Uterus (tissue), 4 donors: ENCODE data around the gene ALOX15. TPM values are rescaled to one million over a fixed set of nuclear protein-coding genes. Genes with fewer than 3 reads are reported as not detected.
A peak's percentile ranks its signal among the peaks of the same experiment; 100 is the strongest.
"Not testable (repeated sequence)": the region's sequence is repeated elsewhere in the genome, so short reads cannot be mapped to it uniquely, and the experiment has no call there.

Experiments used
- DNase-seq, 2 donors: peaks; one replicate each; pipeline ENCODE4 v3.0.0-alpha.2; 2019 to 2020
- H3K27ac ChIP-seq, 2 donors: fragments of 200-600 bp; sonication (generic); 1 replicate in 1 of 2; 2 replicates in 1 of 2; pipeline ENCODE4 v1.5.1; 2016 to 2018
- H3K27me3 ChIP-seq, 2 donors: fragments of 200-600 bp; sonication (generic); one replicate each; pipeline ENCODE4 v1.5.1; 2018 to 2019; ENCODE audit warnings: control low read depth in 1 of 2
- H3K36me3 ChIP-seq, 2 donors: fragments of 200-600 bp; sonication (generic); one replicate each; pipeline ENCODE4 v1.5.1; 2019; ENCODE audit warnings: control low read depth in 1 of 2
- H3K4me1 ChIP-seq, 2 donors: fragments of 200-600 bp; sonication (generic); one replicate each; pipeline ENCODE4 v1.5.1; 2018 to 2019; ENCODE audit warnings: control low read depth in 1 of 2
- H3K4me3 ChIP-seq, 2 donors: fragments of 200-600 bp; sonication (generic); 1 replicate in 1 of 2; 2 replicates in 1 of 2; pipeline ENCODE4 v1.5.1; 2018 to 2019; ENCODE audit warnings: mild to moderate bottlenecking in 1 of 2
- H3K9me3 ChIP-seq, 2 donors: fragments of 200-600 bp; sonication (generic); one replicate each; pipeline ENCODE4 v1.5.1; 2019; ENCODE audit warnings: control low read depth in 1 of 2
- POLR2A ChIP-seq, 2 donors: fragments of 450-650 bp; IDR thresholded peaks; one replicate each; pipeline ENCODE4 v1.6.1; 2016; ENCODE audit warnings: antibody characterized with exemption in 2 of 2, mild to moderate bottlenecking in 1 of 2, moderate library complexity in 1 of 2
- intact Hi-C: fragments of 100-400 bp; cut with DNase I; formaldehyde crosslinking; loops from one replicate; pipeline ENCODE4 v1.15.1; 2023; ENCODE audit warnings: low total_unique reads
- total RNA-seq, 4 donors: library from RNA; depleted of rRNA in 3 of 4; stranded (reverse); fragments of >200 nt in 3 of 4; gene quantifications; one replicate each; pipeline versions ENCODE4 v1.1.0 to v1.2.4, GENCODE V29; 2014 to 2023
- TF ChIP-seq, protein P1 (sequence below), 4 experiments: fragments of 200-600 bp in 2 of 4; fragments of 450-650 bp in 2 of 4; sonication (generic) in 2 of 4; IDR thresholded peaks; one replicate each; pipeline ENCODE4 v1.5.1; 2016 to 2019; ENCODE audit warnings: antibody characterized with exemption in 4 of 4, mild to moderate bottlenecking in 2 of 4, moderate library complexity in 1 of 4
- donor health status: DM: yes; HTN: yes; CAD: no.

The ALOX15 gene
- total RNA-seq, 4 donors from 2014 or later, result 0.24 to 2.9 TPM; not detected in 2

DNA sequence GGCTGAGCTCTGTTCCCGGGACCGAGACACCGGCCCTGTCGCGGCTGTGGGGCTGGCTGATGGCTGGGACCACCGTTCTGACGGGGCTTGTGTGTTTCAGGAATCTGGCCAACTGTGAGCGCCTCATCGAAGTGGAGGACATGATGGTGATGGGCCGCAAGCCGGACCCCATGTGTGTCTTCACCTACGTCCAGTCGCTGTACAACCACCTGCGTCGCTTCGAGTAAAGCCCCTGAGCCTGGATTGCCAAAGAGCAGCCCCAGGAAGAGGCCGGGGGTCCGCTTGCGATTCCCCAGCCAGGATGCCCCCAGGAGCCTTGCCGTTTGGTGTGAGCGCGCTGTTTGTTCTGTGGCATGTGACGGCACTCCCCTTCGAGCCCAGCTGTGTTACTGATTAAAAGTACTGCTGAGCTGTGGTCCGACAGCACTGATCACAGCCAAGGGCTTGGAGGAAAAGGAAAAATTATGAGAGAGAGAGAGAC lies 34.2 kb downstream of the ALOX15 start:
- H3K4me3 ChIP-seq, result no peak overlapping the region
- TF ChIP-seq, protein P1, sequence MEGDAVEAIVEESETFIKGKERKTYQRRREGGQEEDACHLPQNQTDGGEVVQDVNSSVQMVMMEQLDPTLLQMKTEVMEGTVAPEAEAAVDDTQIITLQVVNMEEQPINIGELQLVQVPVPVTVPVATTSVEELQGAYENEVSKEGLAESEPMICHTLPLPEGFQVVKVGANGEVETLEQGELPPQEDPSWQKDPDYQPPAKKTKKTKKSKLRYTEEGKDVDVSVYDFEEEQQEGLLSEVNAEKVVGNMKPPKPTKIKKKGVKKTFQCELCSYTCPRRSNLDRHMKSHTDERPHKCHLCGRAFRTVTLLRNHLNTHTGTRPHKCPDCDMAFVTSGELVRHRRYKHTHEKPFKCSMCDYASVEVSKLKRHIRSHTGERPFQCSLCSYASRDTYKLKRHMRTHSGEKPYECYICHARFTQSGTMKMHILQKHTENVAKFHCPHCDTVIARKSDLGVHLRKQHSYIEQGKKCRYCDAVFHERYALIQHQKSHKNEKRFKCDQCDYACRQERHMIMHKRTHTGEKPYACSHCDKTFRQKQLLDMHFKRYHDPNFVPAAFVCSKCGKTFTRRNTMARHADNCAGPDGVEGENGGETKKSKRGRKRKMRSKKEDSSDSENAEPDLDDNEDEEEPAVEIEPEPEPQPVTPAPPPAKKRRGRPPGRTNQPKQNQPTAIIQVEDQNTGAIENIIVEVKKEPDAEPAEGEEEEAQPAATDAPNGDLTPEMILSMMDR (IDR thresholded peaks at IDR 0.05), result no peak
- no peak for TF ChIP-seq POLR2A (IDR thresholded peaks at IDR 0.05)
- H3K4me1 ChIP-seq, result peaks cover 0 to 10% of the 10 kb centered on the region in 2 donors
- H3K27ac ChIP-seq, result peak overlapping the region; percentile 47 to 77
- no peaks in the 10 kb centered on the region for H3K36me3 ChIP-seq
- H3K9me3 ChIP-seq, result no peaks in the 10 kb centered on the region
- no peaks in the 10 kb centered on the region for H3K27me3 ChIP-seq
- intact Hi-C loops, result no loop called here
- DNase-seq, result no peak

DNA sequence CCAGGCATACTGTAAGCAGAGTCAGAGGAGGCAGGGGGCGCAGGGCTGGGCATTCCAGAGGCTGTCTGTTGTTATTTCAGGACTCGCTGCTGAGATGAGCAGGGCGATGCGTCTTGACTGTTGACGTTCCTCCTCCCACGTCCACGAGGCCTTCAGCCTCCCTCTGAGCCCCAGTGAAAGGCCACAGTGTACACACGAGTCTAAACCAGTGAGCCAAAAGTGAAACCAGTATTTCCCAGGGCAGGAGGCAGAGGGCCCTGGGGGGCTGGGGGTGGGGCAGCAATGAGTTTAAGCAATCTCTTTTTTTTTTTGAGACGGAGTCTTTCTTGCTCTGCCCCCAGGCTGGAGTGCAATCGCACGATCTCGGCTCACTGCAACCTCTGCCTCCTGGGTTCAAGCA lies 35.7 kb downstream of the ALOX15 start:
- Histone ChIP-seq H3K27ac (peak overlapping the region in 1 of 2 donors; percentile 32), H3K9me3 (no peaks in the 10 kb centered on the region), H3K27me3 (no peaks in the 10 kb centered on the region), H3K4me3 (no peak overlapping the region), H3K4me1 (peaks cover 0 to 10% of the 10 kb centered on the region in 2 donors), H3K36me3 (no peaks in the 10 kb centered on the region)
- intact Hi-C loops, result no loop called here
- DNase-seq, result peak; percentile 47 to 54
- TF ChIP-seq, protein P1 (IDR thresholded peaks at IDR 0.05), result no peak
- TF ChIP-seq POLR2A (IDR thresholded peaks at IDR 0.05), result no peak

DNA sequence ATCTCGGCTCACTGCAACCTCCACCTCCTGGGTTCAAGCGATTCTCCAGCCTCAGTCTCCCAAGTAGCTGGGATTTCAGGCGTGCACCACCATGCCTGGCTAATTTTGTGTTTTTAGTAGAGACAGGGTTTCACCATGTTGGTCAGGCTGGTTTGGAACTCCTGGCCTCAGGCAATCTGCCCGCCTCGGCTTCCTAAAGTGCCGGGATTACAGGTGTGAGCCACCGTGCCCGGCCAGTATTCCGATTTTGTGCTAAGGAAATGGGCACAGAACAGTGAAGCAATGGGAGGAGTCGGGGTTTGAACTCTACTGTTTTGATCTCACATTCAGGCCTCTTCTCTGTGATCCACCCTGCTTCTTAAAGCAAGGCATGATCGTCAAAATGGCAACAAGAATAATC lies 36.7 kb downstream of the ALOX15 start:
- peak overlapping the region in 1 of 2 donors; percentile 30 for H3K27ac ChIP-seq
- H3K27me3 ChIP-seq, H3K4me3 ChIP-seq, intact Hi-C loops, H3K9me3 ChIP-seq, DNase-seq, H3K36me3 ChIP-seq: not testable (repeated sequence)
- peaks cover 0 to 16% of the 10 kb centered on the region in 2 donors for H3K4me1 ChIP-seq

DNA sequence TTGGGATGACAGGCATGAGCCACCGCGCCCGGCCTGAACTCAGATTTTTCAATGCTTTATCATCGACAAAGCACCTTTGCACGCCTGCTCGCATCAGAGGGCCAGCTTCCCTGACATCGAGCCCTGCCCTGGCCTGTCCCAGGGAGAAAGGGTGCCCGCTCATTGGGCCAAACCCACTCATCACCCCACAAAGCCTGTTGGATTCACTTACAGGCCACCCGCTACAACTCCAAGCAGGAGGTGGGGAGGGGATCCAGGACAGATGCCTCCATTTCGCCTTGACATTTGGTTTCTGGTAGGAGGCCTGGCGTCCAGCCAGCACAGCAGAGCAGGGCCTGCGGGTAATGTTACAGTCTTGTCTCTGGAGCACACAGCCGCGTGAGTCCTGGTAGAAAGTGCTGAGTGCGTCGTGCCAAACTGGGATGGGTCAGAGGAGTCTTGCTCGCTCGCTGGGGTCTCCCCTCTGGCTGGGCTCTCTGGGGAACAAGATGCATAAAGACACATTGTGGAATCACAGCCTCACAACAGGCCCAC lies 37.3 kb downstream of the ALOX15 start:
- no peaks in the 10 kb centered on the region for H3K9me3 ChIP-seq
- no peak for TF ChIP-seq POLR2A (IDR thresholded peaks at IDR 0.05)
- TF ChIP-seq, protein P1 (IDR thresholded peaks at IDR 0.05), result no peak
- no peaks in the 10 kb centered on the region for H3K27me3 ChIP-seq
- H3K4me3 ChIP-seq, result no peak overlapping the region
- peak overlapping the region in 1 of 2 donors; percentile 30 for H3K27ac ChIP-seq
- no peaks in the 10 kb centered on the region for H3K36me3 ChIP-seq
- H3K4me1 ChIP-seq, result peaks cover 0 to 20% of the 10 kb centered on the region in 2 donors
- DNase-seq, result peak; percentile 49 to 60
- intact Hi-C loops, result no loop called here

DNA sequence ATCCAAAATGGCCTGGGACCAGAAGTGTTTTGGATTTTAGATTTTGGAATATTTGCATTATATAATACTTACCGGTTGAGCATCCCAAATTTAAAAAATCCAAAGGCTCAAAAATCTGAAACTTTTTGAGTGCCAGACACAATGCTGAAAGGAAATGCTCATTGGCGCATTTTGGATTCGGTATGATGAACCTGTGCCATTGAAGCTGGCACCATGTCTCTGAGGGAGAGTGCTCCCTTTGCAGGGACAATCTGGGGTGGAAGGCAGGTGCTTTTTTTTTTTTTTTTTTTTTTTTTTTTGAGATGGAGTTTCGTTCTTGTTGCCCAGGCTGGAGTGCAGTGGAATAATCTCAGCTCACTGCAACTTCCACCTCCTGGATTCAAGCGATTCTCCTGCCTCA lies 39.4 kb downstream of the ALOX15 start:
- no peak overlapping the region for H3K4me3 ChIP-seq
- intact Hi-C loops, result no loop called here
- H3K36me3 ChIP-seq, result no peaks in the 10 kb centered on the region
- DNase-seq, result no peak
- no peaks in the 10 kb centered on the region for H3K27me3 ChIP-seq
- H3K27ac ChIP-seq, result no peak overlapping the region
- no peaks in the 10 kb centered on the region for H3K9me3 ChIP-seq
- H3K4me1 ChIP-seq, result peaks cover 0 to 20% of the 10 kb centered on the region in 2 donors
- TF ChIP-seq, protein P1 (IDR thresholded peaks at IDR 0.05), result no peak
- no peak for TF ChIP-seq POLR2A (IDR thresholded peaks at IDR 0.05)
